ENCODE measurements around the gene SEC14L6.

Gene SEC14L6

GRCh38 chr22:30500628-30501027, 45.9 kb downstream of the SEC14L6 start:
- in situ Hi-C loops (cut with MboI; ENCODE audit: low sequenced_read_pairs): no loop called here

- in situ Hi-C loops (cut with MboI; ENCODE audit: low sequenced_read_pairs): no loop called here
Measured at GRCh38 chr22:30497466-30498150, 48.9 kb downstream of the SEC14L6 start.

GRCh38 chr22:30495041-30495784, 51.3 kb downstream of the SEC14L6 start:
- in situ Hi-C loops (cut with MboI; ENCODE audit: low sequenced_read_pairs): no loop called here

- in situ Hi-C loops (cut with MboI; ENCODE audit: low sequenced_read_pairs): no loop called here
Measured at GRCh38 chr22:30492144-30492543, 54.4 kb downstream of the SEC14L6 start.

- in situ Hi-C loops (cut with MboI; ENCODE audit: low sequenced_read_pairs): no loop called here
Measured at GRCh38 chr22:30491381-30491780, 55.2 kb downstream of the SEC14L6 start.

GRCh38 chr22:30490399-30490798, 56.1 kb downstream of the SEC14L6 start:
- in situ Hi-C loops (cut with MboI; ENCODE audit: low sequenced_read_pairs): no loop called here

GRCh38 chr22:30488121-30488520, 58.4 kb downstream of the SEC14L6 start:
- in situ Hi-C loops (cut with MboI; ENCODE audit: low sequenced_read_pairs): no loop called here

- in situ Hi-C loops (cut with MboI; ENCODE audit: low sequenced_read_pairs): no loop called here
Measured at GRCh38 chr22:30486661-30487115, 59.9 kb downstream of the SEC14L6 start.

- in situ Hi-C loops (cut with MboI; ENCODE audit: low sequenced_read_pairs): no loop called here
Measured at GRCh38 chr22:30486118-30486517, 60.4 kb downstream of the SEC14L6 start.

GRCh38 chr22:30485362-30485988, 61.1 kb downstream of the SEC14L6 start:
- in situ Hi-C loops (cut with MboI; ENCODE audit: low sequenced_read_pairs): no loop called here

GRCh38 chr22:30483169-30483568, 63.4 kb downstream of the SEC14L6 start:
- in situ Hi-C loops (cut with MboI; ENCODE audit: low sequenced_read_pairs): no loop called here

- in situ Hi-C loops (cut with MboI; ENCODE audit: low sequenced_read_pairs): no loop called here
Measured at GRCh38 chr22:30481711-30482110, 64.8 kb downstream of the SEC14L6 start.

- in situ Hi-C loops (cut with MboI; ENCODE audit: low sequenced_read_pairs): no loop called here
Measured at GRCh38 chr22:30479981-30480380, 66.6 kb downstream of the SEC14L6 start.

GRCh38 chr22:30474683-30475424, 71.7 kb downstream of the SEC14L6 start:
- in situ Hi-C loops (cut with MboI; ENCODE audit: low sequenced_read_pairs): no loop called here

- in situ Hi-C loops (cut with MboI; ENCODE audit: low sequenced_read_pairs): no loop called here
Measured at GRCh38 chr22:30474121-30474520, 72.4 kb downstream of the SEC14L6 start.

GRCh38 chr22:30472994-30473720, 73.4 kb downstream of the SEC14L6 start:
- in situ Hi-C loops (cut with MboI; ENCODE audit: low sequenced_read_pairs): no loop called here
